Measurements from ENCODE around the gene CUEDC2. TPM values are rescaled to one million over a fixed set of nuclear protein-coding genes. Genes with fewer than 3 reads are reported as not detected.
"Not testable (repeated sequence)": the region's sequence is repeated elsewhere in the genome, so short reads cannot be mapped to it uniquely, and the experiment has no call there.

CUEDC2 gene
- total RNA-seq, 1 experiment from 2014 or later: 179 TPM

DNA sequence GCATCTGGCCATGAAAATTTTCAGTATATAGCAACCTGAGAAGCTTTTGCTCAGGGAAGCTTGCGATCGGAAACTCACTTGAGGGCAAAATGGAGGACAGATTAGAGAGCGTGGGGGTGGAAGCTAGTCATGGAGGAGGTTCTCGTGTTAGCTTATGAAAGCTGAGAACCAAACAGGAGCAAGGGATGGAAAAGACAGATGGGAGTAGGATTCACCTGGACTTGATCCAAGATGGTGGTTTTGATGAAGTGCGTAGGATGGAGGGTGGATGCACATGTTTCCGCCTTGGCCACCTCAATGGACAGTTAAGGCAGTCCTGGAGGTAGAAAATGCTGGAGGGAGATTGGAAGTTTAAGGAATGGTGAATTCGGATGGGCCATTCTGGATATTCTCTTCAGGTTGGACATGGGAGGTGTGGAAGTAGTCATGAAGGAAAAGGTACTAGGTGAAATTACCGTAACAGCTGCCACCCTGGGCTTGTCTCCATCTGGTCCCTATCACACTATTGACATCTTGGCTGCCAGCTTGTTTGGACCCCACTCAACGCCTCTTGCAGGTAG lies 25.3 kb upstream of the CUEDC2 start:
- in situ Hi-C loops (cut with HindIII; ENCODE audit: low pct_unique_long_range_greater_than_20kb, low sequenced_read_pairs): no loop called here
- DNase-seq (ENCODE audit: low read depth): no peak

DNA sequence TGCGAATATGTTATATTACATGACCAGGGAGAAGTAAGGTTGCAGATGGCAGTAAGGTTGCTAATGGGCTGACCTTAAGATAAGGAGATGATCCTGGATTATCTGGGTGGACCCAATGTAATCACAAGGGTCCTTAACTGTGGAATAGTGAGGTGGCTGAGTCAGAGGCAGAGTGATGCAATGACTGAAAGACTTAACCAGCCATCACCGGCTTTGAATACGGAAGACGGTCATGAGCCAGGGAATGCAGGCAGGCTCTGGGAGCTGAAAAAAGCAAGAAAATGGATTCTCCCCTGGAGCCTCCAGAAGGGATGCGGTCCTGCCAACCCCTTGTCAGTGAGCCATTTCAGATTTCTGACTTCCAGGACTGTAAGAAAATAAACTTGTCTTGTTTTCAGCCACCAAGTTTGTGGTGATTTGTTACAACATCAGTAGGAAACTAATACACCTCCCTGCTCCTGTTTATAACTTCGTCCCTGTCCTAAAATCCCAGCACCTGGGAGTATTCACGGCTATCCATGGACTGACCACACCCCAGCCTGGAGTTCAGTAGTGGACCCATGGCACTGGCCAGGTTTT lies 23.6 kb upstream of the CUEDC2 start:
- peak; percentile 51 for DNase-seq (ENCODE audit: low read depth)
- in situ Hi-C loops (cut with HindIII; ENCODE audit: low pct_unique_long_range_greater_than_20kb, low sequenced_read_pairs): no loop called here

DNA sequence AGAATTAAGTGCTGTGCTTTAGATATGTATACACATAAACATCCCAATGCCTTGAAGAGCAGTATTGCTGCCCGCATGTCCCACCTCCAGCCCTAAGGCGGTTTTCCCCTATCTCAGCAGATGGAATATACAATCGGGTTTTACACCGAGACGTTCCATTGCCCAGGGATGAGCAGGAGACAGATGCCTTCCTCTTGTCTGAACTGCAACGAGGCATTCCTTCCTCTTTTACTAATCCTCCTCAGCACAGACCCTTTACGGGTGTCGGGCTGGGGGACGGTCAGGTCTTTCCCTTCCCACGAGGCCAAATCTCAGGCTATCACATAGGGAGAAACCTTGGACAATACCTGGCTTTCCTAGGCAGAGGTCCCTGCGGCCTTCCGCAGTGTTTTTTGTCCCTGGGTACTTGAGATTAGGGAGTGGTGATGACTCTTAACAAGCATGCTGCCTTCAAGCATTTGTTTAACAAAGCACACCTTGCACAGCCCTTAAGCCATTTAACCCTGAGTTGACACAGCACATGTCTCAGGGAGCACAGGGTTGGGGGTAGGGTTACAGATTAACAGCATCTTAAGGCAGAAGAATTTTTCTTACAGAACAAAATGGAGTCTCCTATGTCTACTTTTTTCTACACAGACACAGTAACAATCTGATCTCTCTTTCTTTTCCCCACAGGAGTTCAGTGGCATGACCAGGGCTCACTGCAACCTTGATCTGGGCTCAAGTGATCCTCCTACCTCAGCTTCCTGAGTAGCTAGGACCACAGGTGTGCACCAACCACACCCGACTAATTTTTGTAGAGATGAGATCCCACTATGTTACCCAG lies 22.5 kb upstream of the CUEDC2 start:
- in situ Hi-C loops (cut with HindIII; ENCODE audit: low pct_unique_long_range_greater_than_20kb, low sequenced_read_pairs); DNase-seq (ENCODE audit: low read depth): not testable (repeated sequence)

DNA sequence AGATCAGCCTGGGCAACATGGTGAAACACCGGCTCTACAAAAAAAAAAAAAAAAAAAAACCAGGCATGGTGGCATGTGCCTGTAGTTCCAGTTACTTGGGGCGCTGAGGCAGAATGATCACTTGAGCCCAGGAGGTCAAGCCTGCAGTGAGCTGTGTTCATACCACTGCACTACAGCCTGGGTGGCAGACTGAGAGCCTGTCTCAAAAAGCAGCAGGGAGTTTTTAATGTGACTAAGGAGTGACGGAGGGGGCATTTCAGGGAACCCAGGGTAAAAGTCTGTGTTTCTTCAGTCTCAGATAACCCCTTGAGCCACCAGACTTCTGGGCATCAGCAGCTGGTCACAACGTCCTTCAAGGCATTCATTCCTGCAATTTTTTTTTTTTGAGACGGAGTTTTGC lies 21.1 kb upstream of the CUEDC2 start:
- DNase-seq (ENCODE audit: low read depth): peak; percentile 14
- in situ Hi-C loops (cut with HindIII; ENCODE audit: low pct_unique_long_range_greater_than_20kb, low sequenced_read_pairs): no loop called here

DNA sequence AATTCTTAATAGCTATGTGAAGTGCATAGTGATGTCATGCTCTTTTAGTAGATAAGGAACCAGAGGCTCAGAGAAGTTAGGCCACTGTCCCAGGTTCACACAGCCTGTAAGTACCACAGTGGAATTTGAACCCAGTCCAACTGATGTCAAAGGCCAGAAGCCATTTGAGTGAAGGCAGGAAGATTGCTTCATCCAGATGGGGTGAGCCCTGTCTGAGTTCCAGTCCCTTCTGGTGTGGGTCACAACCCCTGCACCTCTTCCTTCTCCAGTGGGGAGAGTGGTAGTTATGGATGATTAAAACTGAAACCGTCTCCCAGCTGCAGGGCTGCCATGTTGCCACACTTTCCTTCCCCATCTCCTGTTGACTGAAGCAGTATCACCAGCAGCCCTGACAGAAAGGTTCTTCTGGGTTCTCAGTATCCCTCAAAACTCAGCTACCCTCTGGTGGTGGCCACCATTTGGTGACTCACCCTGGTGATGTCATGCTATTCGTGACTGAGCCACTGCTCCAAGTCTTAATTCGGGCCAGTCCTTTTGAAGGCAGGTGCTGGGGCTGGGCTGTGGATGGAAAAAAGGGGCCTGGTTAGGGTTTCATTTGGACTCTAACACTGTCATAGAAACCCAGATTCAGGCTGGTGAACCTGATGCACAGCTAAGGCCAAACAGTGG lies 20.4 kb upstream of the CUEDC2 start:
- DNase-seq (ENCODE audit: low read depth): peak; percentile 51
- in situ Hi-C loops (cut with HindIII; ENCODE audit: low pct_unique_long_range_greater_than_20kb, low sequenced_read_pairs): no loop called here

DNA sequence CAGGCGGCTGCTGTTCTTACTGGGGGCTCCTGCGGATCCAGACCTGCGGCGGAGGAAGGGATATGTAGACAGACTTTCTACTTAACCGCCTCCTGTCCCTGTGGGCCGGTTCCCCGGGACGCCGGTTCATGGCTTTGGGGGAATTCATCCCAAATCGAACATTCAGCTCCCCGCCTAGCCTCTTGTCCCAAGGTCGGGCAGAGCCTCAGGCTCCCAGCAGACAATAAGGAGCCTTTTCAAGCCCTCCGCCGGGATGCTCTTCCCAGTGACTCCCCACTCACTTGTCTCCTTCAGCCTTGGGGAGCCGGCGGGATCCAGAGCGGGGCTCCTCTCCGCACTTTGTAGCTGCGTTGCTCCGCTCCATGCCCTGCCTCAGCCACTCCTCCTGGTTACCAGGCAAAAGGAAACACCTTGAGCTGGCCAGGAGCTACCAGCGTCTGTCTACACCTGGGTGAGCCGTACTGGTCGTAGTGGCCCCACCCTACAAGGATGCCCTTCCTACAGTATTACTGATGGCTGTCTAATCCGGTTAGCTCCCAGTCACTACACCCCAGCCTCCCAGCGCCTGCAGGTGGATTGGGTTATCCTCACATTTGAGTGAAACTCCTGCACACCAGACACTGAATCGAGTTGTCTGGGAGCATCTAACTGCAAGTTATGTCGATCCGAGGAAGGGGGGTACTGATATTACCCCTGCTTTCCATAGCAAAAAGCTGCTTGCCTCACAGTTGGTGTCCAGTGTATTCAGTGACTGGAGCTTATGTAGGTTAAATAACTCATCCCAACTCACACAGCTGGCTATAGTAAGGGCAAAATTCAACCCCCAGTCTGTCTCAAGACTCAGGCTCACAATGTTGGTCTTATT lies 19.0 kb upstream of the CUEDC2 start, which contains the start of gene C10orf95:
Gene C10orf95, minus strand, starts transcription at position 439 of the 865 bp plus-strand sequence. CDS start 450 bp downstream, outside the sequence.
- in situ Hi-C loops (cut with HindIII; ENCODE audit: low pct_unique_long_range_greater_than_20kb, low sequenced_read_pairs): no loop called here
- DNase-seq (ENCODE audit: low read depth): no peak

DNA sequence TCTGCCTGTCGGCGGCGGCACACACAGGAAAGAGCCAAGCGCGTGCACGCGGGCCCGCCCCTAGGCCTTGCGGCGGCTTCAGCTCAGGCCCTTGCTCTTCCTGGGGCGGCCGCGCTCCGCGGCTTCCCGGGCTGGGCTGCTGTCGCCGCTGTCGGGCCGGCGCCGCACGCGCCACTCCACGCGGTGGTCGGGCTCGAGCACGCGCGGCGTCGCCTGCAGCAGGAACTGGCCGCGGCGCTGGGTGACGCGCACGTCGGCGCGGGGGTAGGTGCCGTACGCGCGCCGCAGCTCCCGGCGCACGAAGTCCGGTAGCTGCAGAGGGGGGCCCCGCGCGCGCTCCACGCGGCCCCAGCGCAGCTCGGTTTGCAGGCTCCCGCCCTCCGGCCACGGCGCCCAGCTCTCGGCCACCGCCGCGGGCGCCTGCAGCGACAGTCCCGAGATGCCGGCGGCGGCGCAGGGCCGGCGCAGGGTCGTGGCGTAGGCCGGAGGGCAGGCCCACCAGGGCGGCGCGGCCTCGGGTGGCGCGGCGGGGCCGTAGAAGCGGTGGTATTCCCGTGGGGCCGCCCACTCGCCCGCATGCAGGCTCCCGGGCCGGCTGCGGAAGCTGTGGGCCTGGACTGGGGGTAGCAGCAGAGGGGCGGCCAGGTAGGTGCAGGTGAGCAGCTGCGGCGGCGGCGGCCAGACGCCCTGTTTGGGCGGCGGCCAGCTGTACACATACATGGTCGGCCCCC lies 18.2 kb upstream of the CUEDC2 start:
- peak; percentile 89 for DNase-seq (ENCODE audit: low read depth)
- in situ Hi-C loops (cut with HindIII; ENCODE audit: low pct_unique_long_range_greater_than_20kb, low sequenced_read_pairs): no loop called here

DNA sequence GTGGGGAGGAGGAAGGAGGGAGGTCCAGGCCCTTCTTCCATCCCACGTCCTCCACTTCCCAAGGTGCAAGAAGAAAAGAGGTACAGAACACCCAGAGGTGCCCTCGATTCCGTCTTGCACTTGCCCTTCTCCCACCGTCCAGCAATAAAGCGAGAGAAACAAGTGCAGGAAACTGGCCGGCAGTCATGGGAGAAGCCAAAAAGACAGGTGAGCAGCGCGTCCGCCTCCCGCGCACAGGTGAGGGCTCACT lies 17.7 kb upstream of the CUEDC2 start:
- in situ Hi-C loops (cut with HindIII; ENCODE audit: low pct_unique_long_range_greater_than_20kb, low sequenced_read_pairs): no loop called here
- no peak for DNase-seq (ENCODE audit: low read depth)

DNA sequence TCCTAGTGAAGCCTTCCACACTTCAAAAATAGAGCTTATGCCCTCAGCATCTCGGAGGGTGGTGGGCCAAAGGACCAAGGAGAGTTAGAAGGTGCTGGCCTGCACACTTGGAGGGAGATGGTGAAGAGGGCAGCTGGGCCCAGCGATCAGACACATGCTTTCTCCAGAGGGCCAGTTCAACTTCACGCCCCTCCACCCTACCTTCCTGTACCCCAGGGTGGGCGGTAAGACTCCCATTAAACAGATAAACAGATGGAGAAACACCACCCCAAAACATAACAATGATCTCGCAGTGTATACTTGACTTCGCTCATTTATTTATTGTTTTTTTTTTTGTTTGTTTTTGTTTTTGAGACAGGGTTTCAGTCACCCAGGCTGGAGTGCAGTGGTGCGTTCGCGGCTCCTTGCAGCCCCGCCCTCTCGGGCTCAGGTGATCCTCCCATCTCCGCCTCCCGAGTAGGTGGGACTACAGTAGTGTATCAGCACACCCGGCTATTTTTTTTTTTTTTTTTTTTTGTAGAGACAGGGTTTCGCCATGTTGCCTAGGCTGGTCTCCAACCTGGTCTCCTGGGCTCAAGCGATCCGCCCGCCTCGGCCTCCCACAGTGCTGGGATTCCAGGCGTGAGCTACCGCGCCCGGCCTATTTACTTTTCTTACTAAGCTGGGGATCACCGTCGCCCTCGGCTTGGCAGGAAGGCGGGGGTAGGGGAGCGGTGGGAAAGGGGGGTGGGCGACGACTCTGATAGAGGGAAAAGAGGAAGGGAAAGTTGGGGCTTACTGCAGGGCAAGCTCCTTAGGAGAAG lies 17.1 kb upstream of the CUEDC2 start:
- in situ Hi-C loops (cut with HindIII; ENCODE audit: low pct_unique_long_range_greater_than_20kb, low sequenced_read_pairs): no loop called here

DNA sequence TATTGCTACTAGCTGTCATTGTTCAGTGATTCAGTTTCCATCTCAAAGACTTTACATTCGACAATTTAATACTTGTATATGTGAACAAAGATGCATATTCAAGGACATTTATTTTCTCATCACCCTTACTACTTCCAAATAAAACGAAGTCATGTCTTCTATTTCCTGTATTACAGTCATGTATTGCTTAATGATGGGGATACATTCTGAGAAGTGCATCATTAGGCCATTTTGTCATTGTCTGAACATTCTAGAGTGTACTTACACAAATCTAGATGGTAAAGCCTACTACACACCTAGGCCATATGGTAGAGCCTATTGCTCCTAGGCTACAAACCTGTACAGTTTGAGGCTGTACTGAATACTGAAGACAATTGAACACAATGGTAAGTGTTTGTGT lies 12.5 kb upstream of the CUEDC2 start:
- in situ Hi-C loops (cut with HindIII; ENCODE audit: low pct_unique_long_range_greater_than_20kb, low sequenced_read_pairs): no loop called here
- DNase-seq (ENCODE audit: low read depth): no peak

More for the DNA sequence above, 17.1 kb upstream of the CUEDC2 start:
- peak; percentile 74 for DNase-seq (ENCODE audit: low read depth)

DNA sequence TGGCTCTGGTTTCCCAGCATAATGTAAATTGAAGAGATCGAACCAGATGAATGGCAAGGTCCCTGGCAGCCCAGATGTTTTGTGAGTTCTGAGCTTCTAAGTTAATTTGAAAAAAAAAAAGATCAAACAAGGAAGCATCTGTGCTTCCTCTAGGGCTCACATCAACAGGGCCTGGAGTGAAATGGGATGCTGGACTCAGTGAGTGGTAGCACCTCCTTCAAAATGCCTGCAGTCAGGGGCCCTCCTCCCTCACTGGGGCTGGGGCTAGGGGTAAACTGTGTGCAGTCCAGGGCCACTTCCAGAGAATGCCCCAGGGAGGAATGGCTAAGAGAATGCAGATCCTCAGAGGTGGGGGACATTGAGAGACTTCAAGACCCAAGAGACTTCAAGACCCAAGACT lies 6.0 kb upstream of the CUEDC2 start:
- DNase-seq (ENCODE audit: low read depth): no peak
- in situ Hi-C loops (cut with HindIII; ENCODE audit: low pct_unique_long_range_greater_than_20kb, low sequenced_read_pairs): no loop called here

DNA sequence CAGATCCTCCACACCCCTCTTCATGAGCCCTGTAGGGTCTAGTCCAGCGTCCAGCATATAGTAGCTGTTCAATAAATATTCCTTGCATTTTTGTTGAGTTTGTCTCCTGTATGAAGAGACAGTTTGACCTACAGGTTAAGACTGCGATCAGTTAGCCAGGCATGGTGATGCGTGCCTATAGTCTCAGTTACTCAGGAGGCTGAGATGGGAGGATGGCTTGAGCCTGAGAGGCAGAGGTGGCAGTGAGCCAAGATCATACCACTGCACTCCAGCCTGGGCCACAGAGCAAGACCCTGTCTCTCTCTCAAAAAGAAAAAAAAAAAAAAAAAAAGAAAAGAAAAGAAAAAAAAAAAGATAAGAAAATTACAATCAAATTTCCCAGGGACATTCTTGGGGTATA lies 5.1 kb upstream of the CUEDC2 start:
- in situ Hi-C loops (cut with HindIII; ENCODE audit: low pct_unique_long_range_greater_than_20kb, low sequenced_read_pairs): no loop called here
- DNase-seq (ENCODE audit: low read depth): no peak

DNA sequence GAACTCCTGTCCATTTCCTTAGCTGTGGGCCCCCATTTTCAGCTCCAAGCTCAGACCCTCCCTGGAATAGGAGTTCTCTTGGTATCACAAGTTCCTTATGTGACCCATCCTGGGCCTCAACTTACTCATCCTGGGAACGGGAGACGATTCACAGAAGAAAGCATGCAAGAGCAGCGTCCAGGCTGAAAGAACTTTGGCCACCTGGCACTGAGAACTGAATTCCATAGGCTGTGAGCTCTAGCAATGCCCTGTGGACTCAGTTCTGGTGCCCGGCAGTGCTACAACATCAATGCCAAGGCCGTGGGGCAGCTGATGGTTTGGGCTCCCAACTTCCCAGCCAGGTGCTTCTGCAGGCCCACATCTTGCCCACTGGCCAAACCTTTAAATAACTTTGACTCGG lies 3.9 kb upstream of the CUEDC2 start:
- no peak for DNase-seq (ENCODE audit: low read depth)
- in situ Hi-C loops (cut with HindIII; ENCODE audit: low pct_unique_long_range_greater_than_20kb, low sequenced_read_pairs): no loop called here

DNA sequence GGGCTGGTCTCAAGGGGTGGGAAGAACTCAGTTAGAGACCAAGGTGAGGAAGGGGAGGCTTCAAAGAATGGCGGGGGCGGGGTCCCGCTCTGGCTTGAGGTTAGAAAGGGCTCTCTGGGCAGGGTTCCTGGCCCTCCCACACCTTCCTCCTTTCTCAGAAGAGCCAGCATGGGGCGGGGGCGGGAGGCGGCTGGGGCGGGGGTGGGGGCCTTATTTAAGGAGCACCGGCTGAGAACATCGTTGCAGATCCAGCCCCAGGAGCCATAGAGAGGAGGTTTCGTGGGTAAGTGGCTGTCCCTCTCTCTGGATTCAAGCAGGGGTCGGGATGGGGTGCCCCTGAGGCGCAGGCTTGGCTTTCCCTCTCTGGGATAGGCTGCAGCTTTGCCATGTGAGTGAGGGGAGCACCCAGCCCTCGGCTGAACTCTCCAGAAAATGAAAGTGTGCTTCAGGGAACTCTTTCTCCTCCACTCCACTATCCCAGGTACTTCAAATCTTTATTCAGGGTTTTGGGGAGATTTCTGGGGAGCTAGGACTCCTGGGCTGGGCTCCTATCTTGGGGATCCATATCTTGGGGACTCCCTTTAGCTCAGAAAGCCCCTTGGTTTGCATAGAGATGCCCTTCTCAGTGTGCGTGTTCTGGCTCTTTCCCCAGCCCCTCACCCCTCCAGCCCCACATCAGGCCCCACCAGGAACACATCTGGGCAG lies 3.3 kb upstream of the CUEDC2 start:
- DNase-seq (ENCODE audit: low read depth): no peak
- in situ Hi-C loops (cut with HindIII; ENCODE audit: low pct_unique_long_range_greater_than_20kb, low sequenced_read_pairs): no loop called here

DNA sequence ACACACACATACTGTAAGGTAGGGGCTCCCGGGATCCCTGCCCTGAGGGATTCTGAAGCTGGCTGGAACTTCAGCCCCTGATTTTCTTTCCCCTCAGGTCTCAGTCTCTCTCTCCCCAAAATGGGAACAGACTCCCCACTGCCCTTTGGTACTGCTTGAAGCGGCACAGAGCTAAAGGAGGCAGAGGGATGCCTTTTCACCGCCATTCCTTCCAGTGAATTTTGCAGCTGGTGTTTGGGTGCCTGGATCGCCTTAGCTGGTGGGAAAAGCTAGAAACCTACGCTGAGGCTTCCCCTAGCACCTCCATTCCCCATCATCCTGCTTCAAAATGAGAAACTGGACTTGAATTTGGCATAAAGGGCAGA lies 2.7 kb upstream of the CUEDC2 start:
- no peak for DNase-seq (ENCODE audit: low read depth)
- in situ Hi-C loops (cut with HindIII; ENCODE audit: low pct_unique_long_range_greater_than_20kb, low sequenced_read_pairs): no loop called here

DNA sequence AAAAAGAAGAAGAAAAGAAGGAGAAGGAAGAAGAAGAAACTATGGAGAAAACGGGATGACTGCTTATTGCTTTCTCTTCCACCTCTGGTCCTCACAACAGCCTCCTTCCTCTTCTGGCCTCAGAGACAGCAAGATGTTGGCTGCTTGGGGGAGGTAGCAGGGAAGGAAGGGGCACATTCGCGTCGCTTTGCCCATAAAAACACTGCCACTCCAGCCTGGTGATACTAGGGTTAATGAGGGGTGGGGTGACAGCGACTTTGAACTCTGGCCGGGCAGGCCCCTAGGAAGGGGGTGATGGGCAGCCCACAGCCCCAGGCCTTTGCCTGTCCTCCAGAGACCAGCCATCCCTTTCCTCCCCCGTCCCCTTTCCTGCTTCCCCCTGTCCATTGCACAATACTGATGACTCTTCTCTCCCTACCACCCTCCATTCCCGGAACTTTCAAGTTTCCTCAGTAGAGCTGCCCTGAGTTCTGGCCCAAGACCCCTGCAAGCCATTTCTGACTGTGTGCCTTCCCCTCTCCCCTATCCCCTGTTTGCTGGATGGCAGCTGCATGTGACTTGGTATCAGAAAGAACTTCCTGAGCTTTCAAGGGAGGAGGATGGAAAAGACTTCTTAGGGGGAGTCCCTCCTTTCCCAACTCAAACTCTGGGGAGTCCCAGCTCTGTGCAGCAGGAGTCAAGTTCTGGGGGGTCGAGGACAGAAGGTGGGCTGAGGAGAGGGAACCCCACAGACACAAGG lies 2.2 kb upstream of the CUEDC2 start:
- in situ Hi-C loops (cut with HindIII; ENCODE audit: low pct_unique_long_range_greater_than_20kb, low sequenced_read_pairs): no loop called here
- no peak for DNase-seq (ENCODE audit: low read depth)

All from Caki2 (cell line).